HG03159 (cell line): Measurements from ENCODE around the gene KMT2C.

Experiments used
- ATAC-seq: cut with Tn5 transposase; IDR thresholded peaks from one replicate; pipeline ENCODE4 v1.9.1; 2021; ENCODE audit warnings: mild to moderate bottlenecking, moderate library complexity; ENCODE audit not compliant: unreplicated experiment

Gene KMT2C

GRCh38 chr7:152121432-152121831 is 314.4 kb downstream of the KMT2C start:
- no peak for ATAC-seq

DNA sequence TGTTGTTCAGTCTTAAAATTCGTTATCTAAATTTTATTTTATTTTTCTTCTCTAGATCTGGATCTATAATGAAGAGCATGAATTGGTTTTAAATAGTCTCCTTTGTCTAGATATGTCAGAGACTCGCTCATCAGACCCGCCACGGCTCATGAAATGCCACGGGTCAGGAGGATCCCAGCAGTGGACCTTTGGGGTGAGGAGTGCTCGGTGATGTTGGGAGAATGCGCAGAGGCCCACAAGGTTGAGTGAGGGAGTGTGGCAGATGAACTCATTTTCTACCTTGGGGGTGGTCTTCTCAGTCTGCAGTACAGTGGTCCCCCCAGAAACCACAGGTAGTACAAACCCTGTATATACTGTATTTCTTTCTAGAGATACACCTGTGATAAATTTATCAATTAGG is 315.0 kb downstream of the KMT2C start:
- no peak for ATAC-seq

DNA sequence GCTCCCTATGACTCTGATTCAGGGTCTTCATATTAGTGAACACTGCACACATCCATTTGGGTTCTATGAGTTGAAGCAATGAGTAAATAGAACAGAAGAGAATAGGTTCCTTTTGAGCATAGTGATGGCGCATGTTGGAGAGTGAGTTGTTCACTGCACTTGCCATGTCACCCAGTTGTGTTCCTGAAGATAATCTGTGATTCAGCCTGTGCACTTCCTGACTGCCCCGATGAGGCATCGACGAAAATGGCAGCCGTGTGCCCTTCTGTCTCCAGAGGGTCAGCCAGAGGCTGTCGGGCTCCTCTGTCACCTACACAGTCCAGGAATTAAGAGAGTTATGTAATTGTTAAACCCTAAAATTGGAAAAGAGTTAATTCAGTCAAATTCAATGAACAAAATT is 315.6 kb downstream of the KMT2C start:
- ATAC-seq: no peak

DNA sequence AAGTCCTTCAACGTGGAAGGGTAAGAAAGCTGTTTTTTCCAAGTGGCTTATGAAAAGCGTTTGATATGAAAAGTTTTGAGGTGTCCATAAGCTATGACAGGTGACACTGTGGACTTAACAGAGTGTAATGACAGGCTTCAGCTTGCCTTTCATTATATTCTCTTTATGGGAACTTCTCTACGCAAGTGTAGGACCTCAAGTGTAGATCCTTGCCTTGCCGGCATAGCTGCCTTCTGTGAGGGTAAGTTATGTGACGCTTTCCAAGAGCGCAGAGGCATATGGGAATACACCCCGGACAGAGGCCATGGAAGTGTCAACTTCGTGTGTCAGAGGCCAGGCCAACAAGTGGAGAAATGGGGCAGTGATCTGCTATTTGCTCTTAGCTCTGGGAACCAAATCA is 318.4 kb downstream of the KMT2C start:
- ATAC-seq: no peak

- ATAC-seq: no peak
Observed at GRCh38 chr7:152115021-152115718, 320.6 kb downstream of the KMT2C start.

- no peak for ATAC-seq
Observed at GRCh38 chr7:152112829-152113228, 323.0 kb downstream of the KMT2C start.

DNA sequence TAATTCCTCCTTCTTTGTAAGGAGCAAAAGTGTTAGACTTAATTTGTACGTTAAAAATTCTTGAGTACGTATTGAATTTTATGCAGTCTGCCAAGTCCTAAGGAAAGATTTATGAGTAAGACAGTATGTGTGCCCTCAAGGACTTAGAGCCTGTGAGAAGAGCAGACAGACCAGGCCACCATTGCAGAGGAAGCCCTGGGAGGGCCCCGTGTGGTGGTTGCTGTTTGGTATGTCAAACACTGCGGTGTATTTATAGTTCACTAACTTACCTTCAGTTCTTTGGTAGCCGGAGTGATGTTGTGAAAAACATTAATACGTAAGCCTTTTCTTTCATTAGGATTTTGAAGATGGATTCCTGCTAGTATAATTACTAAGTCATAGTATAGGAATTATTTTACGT is 327.4 kb downstream of the KMT2C start:
- no peak for ATAC-seq

GRCh38 chr7:152107945-152108344 is 327.9 kb downstream of the KMT2C start:
- no peak for ATAC-seq

DNA sequence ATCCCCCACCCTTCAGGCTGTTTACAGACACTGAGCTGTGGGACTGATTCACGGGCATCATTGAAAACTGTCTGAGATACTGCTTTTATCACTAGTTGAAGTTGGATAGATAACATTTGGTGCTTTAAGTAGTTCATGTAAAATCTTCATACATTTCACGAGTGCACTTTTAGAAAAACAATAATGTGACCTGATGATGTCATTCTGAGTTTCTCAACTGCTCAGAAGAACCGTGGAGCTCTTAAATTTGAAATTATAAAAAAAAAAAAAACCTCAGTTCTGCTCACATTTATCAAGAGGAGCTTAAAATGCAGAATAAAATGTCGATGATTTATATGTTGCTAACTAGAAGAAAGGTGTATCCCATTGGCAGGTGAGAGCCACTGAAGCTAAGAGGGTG is 328.8 kb downstream of the KMT2C start:
- ATAC-seq: no peak

DNA sequence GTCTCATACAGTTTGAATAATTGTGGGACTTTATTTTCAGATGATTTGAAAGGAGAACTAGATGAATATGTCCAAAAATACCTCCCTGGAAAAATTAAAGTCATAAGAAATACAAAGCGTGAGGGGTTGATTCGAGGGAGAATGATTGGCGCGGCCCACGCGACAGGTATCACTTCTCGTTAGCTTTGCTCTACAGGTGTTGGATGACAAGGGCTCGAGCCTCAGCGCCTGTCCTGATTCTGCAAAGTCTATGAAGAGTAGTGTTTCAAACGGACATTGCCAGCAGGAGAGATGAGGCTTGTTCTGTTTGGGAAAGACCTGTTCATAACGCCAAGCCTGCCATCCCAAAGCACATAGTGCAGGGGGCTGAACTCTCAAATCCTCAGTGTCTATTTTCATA is 330.6 kb downstream of the KMT2C start:
- ATAC-seq: no peak

DNA sequence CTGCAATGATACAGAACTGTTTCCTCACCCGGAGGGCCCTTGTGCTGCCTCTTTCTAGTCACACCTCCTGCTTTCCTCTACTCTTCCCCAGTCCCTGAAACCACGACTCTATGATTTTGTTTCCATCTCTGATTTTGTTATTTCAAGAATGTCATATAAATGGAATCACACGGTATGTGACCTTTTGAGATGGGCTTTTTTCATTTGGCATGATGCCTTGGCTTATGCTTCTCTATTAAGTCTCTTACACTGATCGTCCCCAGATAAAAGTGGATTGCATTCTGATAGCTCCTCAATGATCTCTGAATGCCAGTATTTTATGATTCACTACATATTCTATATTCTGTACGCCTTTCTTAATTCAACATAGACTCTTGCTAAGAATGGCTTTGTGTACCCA is 332.1 kb downstream of the KMT2C start:
- ATAC-seq: no peak

DNA sequence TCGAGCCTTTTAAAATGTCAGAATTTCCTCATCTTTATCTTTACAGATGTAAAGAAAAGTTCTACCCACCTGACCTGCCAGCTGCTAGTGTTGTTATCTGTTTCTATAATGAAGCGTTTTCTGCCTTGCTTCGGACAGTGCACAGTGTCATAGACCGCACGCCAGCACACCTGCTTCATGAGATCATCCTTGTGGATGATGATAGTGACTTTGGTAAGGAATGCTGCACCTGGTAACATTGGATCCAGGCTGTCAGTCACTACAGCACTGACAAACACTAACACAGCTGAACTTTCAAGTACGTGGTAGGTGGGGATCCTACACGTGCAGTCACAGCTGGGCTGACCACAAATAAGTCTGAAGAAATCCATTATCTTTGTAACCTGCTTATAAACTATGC is 332.7 kb downstream of the KMT2C start:
- no peak for ATAC-seq

DNA sequence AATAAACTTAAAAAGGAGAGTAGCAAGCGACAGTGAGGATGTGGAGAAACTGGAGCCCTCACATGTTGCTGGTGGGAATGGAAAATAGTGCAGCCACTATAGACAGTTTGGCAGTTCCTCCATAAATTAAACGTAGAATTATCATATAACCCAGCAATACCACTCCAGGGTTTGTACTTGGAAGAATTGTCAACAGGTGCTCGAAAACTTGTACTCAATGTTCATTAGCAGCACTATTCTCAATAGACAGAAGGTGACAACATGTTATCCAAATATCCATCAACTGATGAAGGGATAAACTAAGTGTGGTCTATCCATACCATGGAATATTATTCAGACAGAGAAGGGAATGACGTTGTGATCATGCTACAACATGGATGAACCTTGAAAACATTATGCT is 338.5 kb downstream of the KMT2C start:
- ATAC-seq: no peak

- ATAC-seq: no peak
Observed at GRCh38 chr7:152095771-152096170, 340.0 kb downstream of the KMT2C start.

- no peak for ATAC-seq
Observed at GRCh38 chr7:152093717-152094116, 342.1 kb downstream of the KMT2C start.

GRCh38 chr7:152090747-152091146 is 345.1 kb downstream of the KMT2C start:
- ATAC-seq: no peak

GRCh38 chr7:152089183-152089582 is 346.6 kb downstream of the KMT2C start:
- ATAC-seq: no peak

- ATAC-seq: no peak
Observed at GRCh38 chr7:152086513-152086912, 349.3 kb downstream of the KMT2C start.

DNA sequence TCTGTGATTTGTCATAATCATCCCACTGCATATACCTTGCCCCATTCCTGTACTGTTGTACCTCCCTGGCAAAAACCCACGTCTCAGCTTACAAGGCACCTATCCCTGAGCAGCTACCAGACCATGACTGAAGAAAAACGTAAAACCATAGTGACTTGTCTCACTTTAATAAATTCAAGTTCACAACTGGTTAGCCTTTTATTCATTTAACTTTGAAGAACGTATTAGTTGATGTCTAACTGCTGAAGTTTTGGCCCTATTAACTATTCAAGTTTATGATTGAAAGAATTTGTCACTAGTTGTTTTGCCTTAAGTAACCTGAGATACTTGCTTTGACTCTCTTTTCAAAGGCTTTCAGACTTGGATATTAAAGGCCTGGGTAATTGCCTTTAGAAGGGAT is 350.7 kb downstream of the KMT2C start:
- no peak for ATAC-seq
